HG02870 (cell line): Measurements from ENCODE around the gene PI4KB.
"Not testable (repeated sequence)": the region's sequence is repeated elsewhere in the genome, so short reads cannot be mapped to it uniquely, and the experiment has no call there.

Source experiments
- ATAC-seq: cut with Tn5 transposase; IDR thresholded peaks from one replicate; pipeline ENCODE4 v1.9.1; 2021; ENCODE audit warnings: mild to moderate bottlenecking, moderate library complexity; ENCODE audit not compliant: unreplicated experiment

The PI4KB gene

DNA sequence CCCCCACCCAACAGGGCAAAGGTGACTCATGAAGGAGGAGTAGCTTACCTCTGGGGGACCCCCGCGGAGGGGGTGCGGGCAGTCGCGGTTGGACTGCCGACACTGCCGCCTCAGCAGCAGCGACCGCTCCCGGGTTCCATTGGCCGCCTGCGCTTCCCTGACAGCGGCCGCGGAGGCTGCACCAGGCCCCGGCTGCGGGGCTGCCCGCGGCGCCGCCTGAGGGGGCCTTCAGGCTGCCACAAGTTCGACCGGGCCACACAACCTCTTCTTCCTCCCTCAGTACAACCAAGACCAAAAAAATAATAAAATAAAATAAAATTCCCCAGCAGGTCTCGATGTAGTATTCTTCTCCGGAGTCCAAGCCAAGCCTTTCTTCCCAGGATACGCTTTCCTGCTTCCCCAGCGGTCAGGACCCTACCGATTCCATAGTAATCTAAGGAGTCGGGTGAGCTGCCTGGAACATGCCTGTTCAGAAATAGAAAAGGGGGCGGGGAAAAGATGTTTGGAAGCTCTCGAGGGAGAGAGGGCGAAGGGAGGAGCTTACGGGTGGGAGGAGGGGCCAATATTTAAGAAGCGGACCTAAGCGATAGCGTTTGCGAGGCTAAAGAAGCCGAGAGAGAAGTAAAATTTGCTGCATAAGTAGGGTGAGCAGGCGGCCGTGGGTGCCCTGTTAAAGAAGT lies at the start of gene PI4KB:
PI4KB (minus strand) TSS at position 194 of the 680 bp plus-strand sequence. CDS start 10,935 bp downstream, outside the sequence.
- peak; percentile 74 for ATAC-seq

DNA sequence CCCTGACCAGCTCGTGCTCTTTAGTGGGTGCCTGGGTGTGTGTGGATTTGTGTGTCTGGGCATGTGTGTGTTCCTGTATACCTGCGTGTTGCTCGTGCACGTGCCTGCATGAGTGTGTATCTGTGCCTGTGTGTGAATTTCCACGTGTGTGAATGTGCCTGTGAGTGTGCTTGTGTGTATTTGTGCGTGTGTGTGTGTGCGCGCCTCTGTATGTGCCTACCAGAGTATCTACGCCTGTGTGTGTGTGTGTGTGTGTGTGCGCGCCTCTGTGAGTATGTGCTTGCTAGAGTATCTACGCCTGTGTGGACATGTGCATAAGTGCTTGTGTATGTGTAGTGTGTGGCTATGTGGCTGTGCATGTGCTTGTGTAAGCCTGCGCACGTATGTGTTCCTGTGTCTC lies 46.0 kb upstream of the PI4KB start:
- ATAC-seq, result no peak

DNA sequence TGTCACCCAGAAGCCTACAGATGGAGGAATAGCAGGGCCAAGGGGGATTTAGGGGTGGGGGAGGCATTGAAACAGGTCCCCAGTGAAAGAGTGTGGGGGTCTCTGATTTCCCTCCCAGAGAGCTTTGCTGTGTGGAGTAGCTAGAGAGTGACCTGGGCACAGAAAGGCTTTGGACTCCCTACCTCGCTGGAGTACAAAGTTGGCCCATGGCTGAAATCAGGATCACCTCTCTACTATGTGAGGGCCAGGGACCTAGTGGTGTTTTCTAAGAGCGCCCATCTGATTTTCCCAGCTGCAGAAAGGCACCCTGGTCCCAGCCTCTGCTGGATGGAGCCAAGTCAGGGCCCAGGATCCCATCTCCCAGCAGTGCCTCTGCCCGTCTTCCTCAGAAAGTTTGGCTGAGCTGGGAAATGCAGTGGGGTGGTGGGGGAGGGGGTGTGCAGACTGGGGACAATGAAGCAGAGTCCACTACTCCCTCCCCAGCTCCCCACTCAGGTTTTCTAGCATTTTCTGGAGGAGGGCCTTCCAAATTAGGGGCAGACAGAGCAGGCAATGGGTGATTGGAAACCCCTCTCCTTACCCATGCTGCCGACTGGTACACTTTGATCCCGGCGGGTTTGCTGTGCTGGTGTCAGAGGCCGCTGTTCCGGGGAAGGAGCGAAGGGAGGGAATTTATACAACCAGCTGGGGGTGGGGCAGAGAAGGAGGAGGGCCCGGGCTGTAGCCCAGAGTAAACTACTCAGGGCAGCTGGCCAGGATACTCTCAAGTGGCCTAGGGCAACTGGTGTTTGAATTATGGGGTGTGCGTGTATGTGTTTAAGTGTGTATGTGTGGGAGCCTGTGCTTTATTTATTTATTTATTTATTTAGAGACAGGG lies 45.1 kb upstream of the PI4KB start, which contains the start of gene SELENBP1:
SELENBP1 (minus strand) TSS at position 648 of the 877 bp plus-strand sequence; CDS start at position 584, 64 bp downstream.
- ATAC-seq, result no peak

DNA sequence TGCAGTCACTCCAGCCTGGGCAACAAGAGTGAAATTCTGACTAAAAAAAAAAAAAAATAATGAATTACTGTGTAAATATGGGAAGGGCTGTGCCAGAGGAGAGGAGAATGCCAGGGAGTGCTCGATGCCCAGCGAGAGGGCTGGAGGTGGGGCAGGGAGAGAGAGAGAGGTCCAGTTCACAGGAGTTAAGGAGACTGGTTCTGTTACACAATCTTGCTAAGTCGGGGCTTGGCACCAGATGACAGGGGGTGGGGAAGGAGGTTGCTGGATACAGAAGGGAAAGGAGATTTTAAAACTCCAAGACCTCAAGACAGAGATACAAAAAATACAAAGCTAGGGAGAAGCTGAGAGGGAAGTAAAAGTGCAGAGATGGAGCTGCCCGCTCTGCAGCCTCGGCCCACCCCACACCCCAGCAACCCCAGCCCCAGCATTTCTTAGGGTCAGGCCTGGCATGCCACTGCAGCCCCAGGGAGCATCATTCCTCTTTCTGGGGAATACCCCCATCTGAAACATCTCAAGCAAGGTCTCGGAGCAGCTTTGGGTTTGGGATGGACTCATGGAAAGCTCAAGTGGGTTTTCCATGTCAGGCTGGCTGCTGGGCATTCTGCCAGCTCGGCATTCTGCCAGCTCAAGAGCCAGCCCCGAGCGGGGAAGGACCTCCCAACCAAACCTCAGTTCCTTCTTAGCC lies 44.3 kb upstream of the PI4KB start:
- ATAC-seq, result no peak

DNA sequence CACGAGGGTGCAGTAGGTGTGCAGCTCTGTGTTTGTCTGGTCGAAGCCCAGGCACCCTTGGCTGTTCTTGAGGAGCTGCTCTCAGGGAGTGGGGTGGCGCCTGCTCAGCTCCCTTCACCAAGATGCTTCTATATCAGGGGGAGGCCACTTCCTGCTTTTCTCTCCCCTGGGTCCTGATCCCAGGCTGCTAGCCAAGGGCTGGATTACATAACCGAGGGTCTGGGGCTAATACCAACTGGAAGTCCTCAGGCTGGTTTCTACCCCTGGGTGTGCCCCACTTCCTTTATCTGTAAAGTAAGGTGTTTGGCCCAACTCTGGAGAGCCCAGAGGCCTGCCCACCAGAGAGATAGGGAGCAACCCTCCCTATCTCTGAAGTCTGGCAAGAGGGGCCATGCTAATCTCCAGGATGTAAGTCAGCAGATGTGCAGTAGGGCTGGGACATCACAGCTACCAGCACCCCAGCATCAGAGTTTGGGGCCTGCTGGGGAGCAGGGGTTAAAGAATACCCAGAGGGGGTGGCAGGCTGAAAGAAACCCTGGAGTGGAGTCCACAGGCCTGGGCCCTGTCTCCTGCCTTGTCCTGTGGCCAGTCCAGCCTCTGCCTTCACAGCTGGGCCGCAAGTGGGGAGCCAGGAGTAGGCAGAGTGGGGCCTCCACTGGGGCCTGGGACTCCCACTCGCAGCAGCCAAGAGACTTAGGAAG lies 43.1 kb upstream of the PI4KB start:
- no peak for ATAC-seq

DNA sequence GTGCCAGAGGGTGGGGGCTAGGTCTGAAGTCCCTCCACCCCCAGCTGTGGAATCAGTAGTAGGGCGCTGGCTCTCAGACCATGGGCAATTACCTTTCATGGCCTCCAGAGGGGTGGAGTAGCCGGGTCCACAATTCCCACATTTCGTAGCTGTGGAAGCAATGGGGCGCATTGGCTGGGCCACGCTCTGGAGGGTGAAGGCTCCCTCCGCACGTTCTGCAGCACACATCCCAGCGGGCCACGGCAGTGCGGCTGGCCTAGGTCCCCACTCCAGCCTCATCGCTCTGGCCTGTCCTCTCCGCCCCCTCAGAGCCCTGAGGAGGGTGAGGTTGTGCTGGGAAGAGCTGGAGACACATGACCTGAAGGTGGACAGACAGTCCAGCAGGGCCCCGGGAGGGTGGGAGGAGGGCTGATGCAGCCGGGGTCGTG lies 42.4 kb upstream of the PI4KB start:
- ATAC-seq, result no peak

DNA sequence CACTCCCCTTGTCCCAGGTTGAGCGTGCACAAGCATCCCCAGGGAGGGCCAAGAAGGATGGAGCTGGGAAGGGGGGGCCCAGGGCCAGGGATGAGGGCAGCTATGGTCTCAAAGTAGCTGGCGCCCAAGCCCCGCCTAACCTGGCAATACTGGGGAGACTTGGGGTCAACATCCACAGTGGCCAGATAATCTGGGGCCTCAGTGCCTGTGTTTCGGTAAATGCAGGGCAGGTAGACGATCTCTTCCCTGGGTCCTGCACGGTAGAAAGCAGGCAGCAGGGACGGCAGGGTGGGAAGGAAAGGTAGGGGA lies 42.0 kb upstream of the PI4KB start:
- no peak for ATAC-seq

DNA sequence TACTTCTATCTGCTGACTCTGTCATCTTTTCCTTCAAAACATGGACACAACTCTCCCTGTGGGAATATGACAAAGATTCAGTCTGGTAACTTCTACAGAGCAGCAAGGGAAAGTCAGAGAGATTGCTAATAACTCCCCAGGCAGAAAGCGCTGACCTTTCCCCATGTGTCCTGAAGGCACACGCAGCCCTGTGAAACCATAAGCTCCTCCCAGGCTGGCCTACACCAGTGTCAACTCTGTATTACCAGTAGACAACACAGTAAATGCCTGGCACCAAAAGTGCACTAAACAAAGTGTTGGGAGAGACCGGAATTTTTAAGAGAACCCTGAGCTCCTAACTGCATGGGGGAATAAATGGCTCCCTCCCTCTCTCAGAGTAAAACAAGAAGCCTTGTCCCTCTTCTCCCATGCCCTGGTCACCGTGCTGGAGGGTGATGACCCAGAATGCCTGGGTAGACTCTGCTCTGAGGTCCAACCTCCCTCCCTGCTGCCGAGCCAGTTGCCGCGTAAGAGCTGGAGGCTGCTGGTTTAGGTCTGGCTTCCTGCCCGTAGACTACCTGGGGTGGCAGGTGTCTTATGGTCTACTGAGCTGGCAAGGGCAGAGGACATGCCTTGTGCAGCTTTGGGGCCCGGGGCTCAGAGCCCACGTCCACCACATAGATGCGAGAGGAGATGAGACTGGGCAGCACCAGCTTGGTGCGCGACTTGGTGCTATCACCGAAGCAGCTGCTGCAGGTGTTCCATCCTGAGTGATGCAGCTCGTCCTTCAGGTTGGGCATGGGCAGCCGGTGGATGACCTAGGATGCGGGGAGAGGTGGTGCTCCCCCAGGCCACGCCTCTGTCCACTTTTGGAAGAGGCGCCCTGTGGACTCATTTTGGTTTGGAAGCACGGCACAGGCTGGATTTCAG lies 41.4 kb upstream of the PI4KB start:
- no peak for ATAC-seq

DNA sequence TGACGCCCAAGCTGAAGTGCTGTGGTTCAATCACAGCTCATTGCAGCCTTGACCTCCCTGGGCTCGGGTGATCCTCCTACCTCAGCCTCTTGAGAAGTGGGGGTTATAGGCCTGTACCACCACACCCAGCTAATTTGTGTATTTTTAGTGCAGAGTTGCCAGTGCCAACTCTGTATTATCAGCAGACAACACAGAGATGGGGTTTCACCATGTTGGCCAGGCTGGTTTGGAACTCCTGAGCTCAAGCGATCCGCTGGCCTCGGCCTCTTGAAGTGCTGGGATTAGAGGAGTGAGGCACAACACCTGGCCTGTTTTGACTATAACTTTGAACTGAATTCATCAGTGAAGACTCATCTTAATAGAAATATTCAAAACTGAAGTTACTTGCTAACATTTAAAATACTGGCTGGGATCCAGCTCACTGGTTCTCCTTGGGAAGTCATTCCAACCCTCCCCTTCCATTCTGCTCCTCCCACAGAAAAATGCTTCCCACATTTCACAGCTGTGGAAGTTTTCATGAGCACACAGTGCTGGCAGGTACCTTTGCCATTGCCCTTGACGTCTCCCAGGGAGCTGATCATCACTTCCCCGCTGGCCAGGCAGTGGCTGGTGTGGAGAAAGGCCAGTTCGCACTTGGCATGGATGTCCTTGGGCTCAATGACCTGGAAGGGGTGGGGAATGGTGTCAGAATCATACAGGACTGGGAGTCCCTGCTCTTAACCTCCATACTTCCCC lies 40.6 kb upstream of the PI4KB start:
- ATAC-seq, result no peak

DNA sequence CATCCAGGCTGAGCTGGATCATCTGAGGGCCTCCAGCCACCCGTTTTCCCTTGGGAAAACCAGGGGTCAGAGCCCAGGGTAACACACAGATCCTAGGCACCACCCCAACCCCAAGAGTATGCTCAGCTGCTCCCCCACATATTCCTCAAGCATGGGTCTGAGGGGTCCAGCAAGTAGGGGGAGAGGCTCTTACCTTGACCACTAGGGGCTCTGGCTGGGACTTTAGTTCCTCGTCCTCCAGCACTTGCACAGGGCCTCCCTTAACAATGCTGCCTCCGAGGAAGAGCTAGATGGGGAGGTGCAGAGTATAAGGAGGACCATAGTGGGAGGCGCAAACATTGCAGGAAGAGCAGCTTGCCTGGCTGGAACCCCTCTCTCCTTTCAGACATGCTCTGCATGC lies 37.8 kb upstream of the PI4KB start:
- no peak for ATAC-seq

DNA sequence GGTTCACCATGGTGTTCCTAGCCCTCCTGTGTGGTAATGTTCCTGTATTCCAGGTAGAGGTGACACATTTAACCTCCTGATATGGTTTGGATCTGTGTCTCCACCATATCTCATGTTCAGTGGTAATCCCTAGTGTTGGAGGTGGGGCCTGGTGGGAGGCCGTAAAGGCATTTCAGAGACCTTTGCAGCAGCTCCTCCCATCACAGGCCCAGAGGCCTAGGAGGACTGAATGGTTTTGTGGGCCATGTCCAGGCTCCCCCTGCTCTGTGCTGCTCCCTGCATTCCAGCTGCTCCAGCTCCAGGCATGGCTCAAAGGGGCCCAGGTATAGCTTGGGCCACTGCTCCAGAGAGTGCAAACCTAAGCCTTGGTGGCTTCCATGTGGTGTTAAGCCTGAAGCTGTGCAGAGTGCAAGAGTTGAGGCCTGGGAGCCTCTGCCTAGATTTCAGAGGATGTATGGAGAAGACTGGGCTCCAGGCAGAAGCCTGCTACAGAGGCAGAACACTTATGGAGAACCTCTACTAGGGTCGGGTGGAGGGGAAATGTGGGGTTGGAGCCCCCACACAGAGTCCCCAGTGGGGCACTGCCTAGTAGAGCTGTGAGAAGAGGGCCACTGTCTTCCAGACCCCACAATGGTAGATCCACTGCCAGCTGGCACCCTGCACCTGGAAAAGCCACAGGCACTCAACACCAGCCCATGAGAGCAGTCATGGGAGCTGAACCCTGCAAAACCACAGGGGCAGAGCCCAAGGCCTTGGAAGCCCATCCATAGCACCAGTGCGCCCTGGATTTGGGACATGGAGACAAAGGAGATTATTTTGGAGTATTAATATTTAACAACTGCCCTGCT lies 35.3 kb upstream of the PI4KB start:
- no peak for ATAC-seq

DNA sequence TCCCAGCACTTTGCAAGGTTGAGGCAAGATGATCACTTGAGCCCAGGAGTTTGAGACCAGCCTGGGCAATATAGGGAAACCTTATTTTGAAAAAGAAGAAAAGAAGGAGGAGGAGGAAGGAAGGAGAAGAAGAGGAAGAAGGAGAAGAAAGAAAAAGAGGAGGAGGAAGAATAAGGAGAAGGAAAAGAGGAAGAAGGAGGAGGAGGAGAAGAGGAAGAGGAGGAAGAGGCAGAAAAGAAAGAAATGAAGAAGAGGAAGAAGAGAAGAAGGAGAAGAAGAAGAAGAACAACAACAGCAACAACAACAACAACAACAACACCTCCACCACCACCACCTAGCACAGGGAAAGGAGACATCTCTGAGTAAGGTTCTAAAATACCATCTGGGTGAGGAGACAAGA lies 34.7 kb upstream of the PI4KB start:
- no peak for ATAC-seq

DNA sequence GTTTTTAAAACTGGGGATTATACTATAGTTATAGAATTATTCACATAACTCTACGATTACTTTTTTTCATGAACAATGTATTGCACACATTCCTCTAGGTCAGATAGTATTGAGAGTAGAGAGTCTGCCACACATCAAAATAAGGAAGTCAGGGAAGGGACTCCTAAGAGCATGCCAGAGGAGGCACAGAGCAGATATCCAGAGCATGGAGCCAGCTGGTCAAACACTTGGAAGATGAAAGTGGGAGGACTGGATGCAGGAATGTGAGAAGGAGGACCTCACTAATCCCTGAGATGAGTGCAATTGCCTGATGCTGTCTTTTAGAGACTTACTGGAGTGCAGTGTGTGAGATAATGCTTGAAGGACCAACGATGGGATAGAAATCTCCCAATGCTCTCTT lies 29.5 kb upstream of the PI4KB start:
- no peak for ATAC-seq

DNA sequence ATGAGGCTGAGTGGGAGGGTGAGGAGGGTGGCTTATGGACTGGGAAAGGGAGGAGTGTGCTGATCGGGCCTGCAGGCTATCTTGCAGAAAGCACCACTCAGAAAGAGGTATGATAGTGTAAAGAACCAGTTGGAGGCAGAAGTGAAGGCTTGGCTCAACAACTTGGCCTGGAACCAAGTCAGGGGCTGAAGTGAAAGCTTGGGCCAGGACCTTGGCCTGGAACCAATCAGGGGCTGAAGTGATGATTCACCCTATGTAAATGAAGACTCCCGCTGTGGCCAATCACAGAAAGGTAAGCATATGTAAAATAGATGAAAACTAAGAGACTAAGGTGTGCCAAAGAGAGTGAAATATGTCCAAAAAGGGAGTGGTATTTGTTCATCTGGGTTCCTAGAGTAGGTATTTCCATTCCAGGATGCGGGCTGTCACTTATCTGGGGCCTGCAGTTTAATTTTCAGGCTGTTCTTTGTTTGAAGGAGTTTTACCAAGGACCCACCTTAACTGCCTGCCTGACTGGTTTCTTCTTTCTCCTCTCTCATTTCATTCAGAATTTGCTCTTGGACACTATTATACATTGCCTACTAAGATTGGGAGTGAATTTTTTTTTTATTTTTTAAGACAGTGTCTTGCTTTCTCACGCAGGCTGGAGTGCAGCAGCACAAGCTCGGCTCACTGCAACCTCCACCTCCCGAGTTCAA lies 25.0 kb upstream of the PI4KB start:
- ATAC-seq, result no peak

DNA sequence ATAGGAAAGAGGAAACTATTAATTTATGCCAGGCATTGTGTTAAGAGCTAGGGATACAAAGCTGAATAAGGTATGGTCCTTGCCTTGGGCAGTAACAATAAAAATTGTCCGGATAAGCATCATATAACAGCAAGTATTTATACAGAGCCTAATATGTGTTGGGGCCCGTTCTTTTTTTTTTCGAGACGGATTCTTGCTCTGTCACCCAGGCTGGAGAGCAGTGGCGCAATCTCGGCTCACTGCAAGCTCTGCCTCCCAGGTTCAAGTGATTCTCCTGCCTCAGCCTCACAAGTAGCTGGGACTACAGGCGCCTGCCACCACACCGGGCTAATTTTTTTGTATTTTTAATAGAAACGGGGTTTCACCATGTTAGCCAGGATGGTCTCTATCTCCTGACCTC lies 23.1 kb upstream of the PI4KB start:
- ATAC-seq, result not testable (repeated sequence)

DNA sequence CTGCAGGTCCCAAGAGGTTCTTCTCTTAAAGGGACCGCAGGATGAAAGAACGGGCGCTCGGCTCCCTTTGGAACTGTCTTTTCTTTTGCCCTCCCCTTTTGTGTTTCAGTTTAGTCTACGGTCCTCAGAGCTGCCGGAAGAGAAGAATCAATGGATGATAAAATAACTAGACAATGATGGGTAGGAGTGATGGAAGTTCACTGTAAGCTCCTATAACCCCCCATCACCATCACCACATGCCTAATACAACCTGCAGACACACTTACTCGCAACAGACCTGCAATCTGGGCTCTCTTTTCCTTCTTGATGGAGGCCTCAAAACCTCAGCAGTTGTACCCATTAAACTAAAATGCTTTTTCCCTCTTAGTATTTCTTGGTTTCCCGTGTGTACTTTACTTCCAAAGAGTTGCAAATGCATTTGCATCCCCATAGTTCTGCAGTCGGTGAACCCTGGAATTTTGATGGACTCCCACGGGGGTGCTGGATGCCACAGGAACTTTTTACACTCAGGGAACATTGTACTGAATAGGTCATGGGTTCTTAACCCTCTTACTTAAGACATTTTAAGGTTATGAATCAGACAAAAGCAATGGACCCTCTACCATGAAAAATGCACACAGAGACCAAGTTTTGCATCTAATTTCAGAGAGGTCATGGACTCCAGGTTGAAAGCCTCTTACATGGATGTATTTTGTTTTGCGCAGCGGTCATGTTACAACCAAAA lies 20.5 kb upstream of the PI4KB start:
- ATAC-seq, result peak; percentile 12
